HS-5 (cell line): ENCODE measurements around the gene SMARCD3.

Source experiments
- DNase-seq: peaks from one replicate; pipeline ENCODE4 v3.0.0-alpha.2; 2012; ENCODE audit warnings: low read depth

Gene SMARCD3

GRCh38 chr7:151247611-151248345, 716 bp downstream of the SMARCD3 start:
- DNase-seq: no peak

- no peak for DNase-seq
These were observed 1.5 kb downstream of the SMARCD3 start for GRCh38 chr7:151246851-151247580.

DNA sequence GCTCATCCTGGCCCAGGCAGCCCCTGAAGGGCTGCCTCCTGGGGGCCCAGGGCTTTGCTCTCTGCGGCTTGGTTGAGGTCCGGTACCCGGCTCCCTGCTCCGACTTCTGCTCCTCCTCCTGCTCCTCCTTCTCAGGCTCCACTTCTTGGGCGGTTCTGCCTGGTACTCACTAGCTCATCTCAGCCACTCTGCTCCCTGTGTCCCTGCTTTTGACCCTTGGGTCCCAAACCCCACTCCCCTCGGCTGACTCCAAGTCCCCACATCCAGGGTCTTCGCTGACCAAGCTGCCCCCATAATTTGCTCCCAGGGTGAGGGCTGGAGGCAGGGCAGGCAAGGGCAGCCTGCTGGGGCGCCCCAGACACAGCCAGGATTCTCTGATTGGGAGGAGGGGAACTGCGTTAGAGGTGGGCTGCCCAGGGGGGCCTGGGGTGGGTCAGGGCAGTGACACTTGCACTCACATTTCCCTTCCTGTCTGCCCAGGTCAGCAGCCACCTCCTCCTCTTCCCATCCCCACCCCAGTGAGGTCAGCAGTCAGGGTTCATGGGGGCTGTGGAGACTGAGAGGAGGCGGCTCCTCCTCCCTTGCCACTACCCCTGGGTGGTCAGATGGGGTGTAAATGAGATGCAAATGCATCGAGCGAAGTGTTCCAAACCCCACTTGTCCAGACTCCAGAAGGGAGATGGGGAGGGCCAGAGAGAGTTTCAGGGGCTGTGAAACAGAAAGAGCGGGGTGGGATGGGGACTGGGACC, 2.2 kb downstream of the SMARCD3 start:
- no peak for DNase-seq

- DNase-seq: no peak
These were observed 3.0 kb downstream of the SMARCD3 start for GRCh38 chr7:151245360-151246101.

DNA sequence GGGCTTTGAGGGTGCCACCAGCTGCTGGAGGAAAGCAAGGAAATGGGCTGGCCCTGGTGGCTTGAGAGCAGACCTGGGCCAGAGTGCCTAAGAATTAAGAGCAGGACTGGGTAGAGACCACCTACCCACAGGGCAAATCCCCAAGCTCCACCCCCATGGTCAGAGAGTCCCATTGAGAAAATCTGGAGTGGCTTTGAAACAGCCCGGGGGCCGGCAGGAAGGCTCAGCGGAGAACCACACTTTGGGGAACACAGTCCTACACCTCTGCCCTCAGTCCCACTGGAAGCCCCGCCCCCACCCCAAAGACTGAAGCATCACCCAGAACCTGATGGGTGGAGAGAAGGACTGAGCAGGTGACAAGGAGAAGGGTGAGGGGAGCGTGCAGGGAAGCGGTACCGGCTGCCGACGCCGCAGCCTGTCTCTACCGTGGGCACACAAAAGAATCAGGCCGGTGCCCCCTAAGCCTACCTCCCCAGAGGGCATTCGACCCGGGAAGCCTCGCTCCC, 3.6 kb downstream of the SMARCD3 start:
- no peak for DNase-seq

DNA sequence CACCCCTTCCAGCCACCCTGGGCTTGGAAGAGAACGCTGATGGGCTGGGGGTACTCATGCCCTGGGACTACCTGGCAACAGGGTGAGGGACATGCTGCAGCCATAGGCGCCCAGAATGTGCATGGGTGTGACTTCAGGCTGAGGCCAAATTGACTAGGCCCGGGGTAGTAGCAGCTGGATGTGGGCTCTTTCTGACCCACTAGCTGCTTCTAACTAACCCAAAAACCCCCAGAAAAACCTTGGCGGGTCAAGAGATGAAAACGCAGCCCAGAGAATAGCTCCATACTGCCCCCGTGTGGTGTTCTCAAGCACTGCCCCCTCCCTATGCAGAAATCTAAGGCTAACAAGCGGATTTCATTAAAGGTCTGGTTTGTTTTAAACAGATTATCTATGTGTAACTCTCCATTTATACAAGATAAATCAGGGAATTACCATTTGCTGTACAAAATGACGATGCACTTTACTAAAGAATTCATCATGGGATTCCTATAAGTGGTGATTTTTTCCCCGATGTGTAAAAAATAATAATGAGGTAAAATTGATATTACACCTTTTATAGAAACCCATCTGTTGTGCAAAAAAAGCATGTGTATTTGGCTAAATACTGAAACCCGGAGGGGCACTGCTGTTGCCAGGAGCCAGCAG, 4.2 kb downstream of the SMARCD3 start:
- no peak for DNase-seq

DNA sequence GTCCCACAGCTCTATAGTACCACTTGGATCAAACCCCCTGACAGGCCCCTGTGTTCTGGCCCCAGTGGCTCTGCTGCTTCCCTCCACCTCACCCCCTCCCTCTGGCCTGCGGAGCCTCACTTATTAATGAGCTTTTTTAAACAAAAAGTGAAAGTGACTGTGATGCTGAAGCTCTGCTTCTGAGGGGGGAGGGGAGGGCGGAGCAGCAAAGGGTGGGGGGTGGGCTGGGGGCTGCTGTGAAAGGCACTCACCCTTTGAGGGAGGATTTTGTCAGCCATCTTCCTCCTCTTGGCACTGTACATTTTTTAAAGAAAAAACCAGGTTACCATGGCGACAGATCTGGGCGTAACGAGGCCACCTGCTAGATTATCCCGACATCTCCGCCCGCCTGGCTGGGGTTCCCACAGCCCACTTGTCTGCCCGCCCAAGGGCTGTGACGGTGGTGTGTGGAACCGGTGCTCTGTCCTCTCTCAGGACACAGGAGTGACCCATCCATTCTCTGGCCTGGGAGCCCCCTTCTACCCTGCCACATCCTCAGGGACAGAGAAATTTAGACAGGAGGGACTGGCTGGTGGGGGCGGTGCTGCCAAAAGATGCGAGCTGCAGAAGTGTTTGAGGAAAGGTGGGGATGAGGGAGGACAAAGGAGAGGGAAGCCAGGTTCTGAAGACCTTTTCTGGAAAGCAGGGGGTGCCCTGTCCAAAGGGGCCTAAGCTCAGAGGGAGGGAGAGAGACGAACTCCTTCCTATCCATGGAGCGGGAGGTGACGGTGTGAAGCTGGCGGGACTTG, 4.9 kb downstream of the SMARCD3 start:
- no peak for DNase-seq

DNA sequence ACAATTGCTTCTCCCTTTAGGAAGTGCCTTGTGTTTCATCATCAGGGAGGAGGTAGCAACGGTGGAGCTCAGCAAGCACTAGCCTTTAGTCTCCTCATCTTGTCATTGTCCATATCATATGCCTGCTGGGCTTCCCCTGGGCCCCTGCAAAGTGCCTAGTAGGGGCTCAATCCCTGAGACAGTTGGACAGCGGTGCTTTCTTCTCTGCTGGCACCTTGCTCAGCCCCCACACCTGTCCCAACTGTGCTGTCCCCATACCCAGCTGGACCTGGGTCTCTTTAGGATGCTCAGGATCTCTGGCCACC, 5.5 kb downstream of the SMARCD3 start:
- DNase-seq: no peak

- no peak for DNase-seq
These were observed 6.1 kb downstream of the SMARCD3 start for GRCh38 chr7:151242159-151243044.

- DNase-seq: no peak
These were observed 6.8 kb downstream of the SMARCD3 start for GRCh38 chr7:151241755-151242096.

DNA sequence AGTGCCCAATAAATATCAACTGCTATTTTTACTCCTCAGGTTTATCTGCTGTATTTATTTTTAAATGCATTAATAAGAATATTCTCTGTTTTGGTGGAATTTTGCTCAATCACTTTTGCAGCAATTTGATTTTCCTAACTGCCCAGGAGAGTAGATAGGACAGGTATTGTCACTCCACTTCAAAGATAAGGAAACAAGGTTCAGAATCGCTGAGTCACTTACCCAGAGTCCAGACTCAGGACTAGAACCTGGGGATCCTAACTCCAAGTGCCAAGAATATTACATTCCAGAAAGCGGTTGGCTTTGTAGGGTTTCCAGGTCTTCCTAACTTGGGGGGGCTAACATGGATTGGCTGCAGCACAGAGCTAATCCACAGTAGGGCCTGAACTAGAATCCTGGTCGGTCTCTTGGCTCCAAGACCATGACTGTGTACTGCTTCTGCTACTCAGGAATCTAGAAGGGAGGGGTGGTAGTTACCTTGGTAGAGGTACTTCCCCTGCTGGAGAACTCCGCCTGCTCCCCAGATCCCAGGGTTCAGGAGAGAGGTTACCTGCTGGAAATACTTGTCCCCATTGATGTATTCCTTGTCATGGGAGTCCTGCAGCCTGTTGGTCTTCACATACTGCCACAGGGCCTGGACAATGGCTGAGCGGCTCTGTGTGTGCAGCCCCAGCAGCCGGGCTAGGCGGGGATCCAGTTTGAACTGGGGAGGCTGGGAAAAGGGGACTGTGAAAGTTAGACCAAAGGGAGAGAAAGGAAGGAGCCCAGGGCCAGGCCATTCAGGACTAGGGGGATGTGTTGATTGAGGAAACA, 7.3 kb downstream of the SMARCD3 start:
- no peak for DNase-seq

DNA sequence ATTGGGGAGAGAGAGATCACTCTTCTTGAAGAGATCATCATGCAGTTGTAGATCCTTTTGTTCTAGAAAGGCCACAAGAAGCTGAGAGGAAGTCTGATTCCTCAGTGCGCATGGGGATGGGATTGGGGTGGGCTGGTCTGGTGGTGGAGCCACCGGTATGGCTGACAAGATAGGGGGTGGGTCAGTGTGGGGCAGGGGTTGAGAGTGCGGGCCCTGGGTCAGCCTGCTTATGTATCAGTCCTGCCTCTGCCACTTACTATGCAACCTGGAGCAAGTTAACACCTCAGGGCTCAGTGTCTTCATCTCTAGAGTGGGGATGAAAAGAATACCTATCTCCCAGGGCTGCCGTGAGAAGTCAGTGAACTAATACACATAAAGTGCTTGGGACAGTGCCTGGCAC, 8.0 kb downstream of the SMARCD3 start:
- DNase-seq: no peak

DNA sequence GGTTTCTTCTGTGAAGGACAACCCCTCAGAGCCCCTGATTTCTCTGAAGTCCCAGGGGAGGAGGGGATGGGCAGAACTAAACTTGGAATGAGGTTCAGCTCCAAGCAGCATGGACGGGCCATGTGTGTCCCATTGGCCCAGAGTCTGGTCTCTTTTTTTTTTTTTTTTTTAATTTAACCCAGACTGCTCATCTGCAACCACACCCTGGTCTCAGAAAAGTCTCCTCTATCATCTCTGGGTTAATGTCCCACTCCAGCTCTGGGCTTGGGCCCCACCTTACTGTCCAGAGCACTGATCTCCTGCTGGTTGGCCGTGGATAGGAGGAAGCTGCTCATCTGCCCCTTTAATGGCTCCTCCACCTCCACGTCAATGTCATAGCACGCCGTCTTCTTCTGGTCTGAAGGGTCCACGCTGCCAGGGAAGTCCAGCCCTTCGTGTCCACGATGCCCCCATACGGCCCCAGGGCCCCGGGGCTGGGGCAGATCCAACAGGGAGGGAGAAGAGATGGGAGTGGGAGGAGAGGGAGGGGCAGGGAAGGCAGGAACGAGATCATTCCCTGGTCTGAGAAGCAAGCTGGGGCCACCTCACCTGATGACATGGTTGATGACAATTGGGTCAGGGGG, 8.5 kb downstream of the SMARCD3 start:
- no peak for DNase-seq

DNA sequence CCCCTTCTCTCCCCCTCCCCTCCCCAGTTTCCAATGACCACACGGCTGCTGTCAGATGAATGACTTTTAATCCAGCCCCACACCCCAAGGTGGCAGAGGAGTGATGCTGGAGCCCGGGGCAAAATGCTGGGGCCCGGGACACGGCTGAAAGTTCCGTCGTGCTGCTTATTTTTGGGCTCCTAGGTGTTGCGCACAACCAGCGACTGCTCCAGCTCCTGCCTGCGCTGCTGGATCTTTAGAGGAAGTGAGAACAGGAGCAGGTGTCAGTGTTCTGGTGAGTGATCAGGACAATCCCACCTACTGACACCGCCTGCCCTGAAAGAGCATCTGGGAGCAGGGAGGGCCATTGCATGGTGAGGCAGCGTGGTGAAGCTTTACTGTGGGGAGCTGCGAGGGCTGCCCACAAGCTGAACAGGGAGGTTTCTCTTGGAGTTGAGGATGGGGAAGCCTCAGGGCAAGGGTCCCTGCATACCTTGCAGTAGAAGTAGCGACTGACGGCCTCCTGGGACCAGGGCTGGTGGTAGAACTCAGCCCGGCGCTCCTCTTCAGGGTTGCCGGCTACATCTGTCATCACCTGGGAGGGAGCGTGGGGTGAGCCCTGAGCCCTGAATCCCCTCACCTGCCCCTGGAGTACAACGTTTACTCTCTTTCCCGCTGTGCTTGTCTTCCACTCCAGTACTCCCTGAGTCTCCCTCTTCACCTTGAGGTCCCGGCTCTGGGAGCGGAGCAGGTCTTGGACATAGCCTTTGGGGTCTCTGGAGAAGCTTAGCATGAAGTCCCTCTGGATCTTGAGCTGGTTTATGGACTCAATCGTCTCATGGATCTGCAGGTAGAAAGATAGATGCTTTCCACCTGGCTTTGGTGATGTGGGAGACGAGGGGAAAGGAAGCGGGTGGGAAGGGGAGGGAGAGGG, 9.3 kb downstream of the SMARCD3 start:
- DNase-seq: no peak

GRCh38 chr7:151238190-151238810, 10.2 kb downstream of the SMARCD3 start:
- DNase-seq: no peak

GRCh38 chr7:151237244-151238189, 11.0 kb downstream of the SMARCD3 start:
- DNase-seq: no peak
